KMS-11 (cell line): ENCODE results near the gene CRYGA.
"Not testable (repeated sequence)": the region's sequence is repeated elsewhere in the genome, so short reads cannot be mapped to it uniquely, and the experiment has no call there.

ENCODE experiments used
- H2AFZ ChIP-seq: fragments of 200-600 bp; sonication (generic); 2 replicates; pipeline ENCODE4 v1.6.1; 2016; ENCODE audit warnings: antibody characterized with exemption, mixed run types, low read depth
- H3K27ac ChIP-seq: fragments of 200-600 bp; sonication (generic); 2 replicates; pipeline ENCODE4 v1.6.1; 2016; ENCODE audit warnings: mild to moderate bottlenecking, mixed run types
- H3K27me3 ChIP-seq: fragments of 200-600 bp; sonication (generic); 2 replicates; pipeline ENCODE4 v1.6.1; 2017; ENCODE audit warnings: mild to moderate bottlenecking, low read depth, mixed run types, moderate library complexity; ENCODE audit not compliant: insufficient read depth
- H3K36me3 ChIP-seq: fragments of 200-600 bp; sonication (generic); 2 replicates; pipeline ENCODE4 v1.6.1; 2017; ENCODE audit warnings: mild to moderate bottlenecking, mixed run types; ENCODE audit not compliant: insufficient read depth
- H3K4me1 ChIP-seq: fragments of 200-600 bp; sonication (generic); 2 replicates; pipeline ENCODE4 v1.6.1; 2016; ENCODE audit warnings: mild to moderate bottlenecking, low read depth, mixed run types; ENCODE audit not compliant: poor library complexity, severe bottlenecking
- H3K4me2 ChIP-seq: fragments of 200-600 bp; sonication (generic); 2 replicates; pipeline ENCODE4 v1.7.0; 2016; ENCODE audit warnings: mild to moderate bottlenecking, mixed run types
- H3K4me3 ChIP-seq: fragments of 200-600 bp; sonication (generic); IDR thresholded peaks from 2 replicates; pipeline ENCODE4 v1.6.1; 2017; ENCODE audit warnings: low read depth, low read length, mixed read lengths; ENCODE audit not compliant: insufficient read depth
- H3K79me2 ChIP-seq: fragments of 200-600 bp; sonication (generic); 2 replicates; pipeline ENCODE4 v1.6.1; 2016; ENCODE audit warnings: low read depth, mixed run types; ENCODE audit not compliant: insufficient read depth
- H3K9ac ChIP-seq: fragments of 200-600 bp; sonication (generic); 2 replicates; pipeline ENCODE4 v1.6.1; 2016; ENCODE audit warnings: mild to moderate bottlenecking, mixed run types
- H4K20me1 ChIP-seq: fragments of 200-600 bp; sonication (generic); 2 replicates; pipeline ENCODE4 v1.6.1; 2016; ENCODE audit warnings: mild to moderate bottlenecking, mixed run types; ENCODE audit not compliant: insufficient read depth
- CTCF ChIP-seq: fragments of 200-600 bp; sonication (generic); conservative IDR thresholded peaks from 2 replicates; pipeline ENCODE4 v1.6.1; 2017; ENCODE audit warnings: low read depth, mild to moderate bottlenecking, antibody characterized with exemption, low read length, moderate library complexity, mixed read lengths

The CRYGA gene

DNA sequence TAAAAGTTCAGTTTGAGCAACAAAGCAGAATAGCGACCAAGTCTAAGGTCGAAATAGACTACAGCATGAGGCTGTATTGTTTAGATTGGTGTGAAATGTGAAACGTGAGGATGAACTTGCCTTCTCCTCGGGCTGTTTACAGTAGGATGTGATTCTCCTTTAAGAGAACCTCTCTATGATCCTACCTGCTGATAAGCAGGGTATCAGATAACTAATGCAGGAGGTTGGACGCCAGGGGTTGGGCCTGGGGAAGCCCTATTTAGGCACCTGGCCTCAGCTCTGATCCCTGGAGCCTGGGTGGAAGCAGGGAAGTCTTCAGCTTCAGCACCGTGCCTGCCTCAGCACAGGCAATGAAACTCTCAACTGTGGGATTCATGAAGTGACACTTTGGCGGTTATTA lies 50.4 kb downstream of the CRYGA start:
- H4K20me1 ChIP-seq, result no peaks in the 10 kb centered on the region
- no peak for TF ChIP-seq CTCF
- H3K4me3 ChIP-seq, result no peak overlapping the region
- no peak overlapping the region for H3K27ac ChIP-seq
- no peaks in the 10 kb centered on the region for H3K27me3 ChIP-seq
- H3K9ac ChIP-seq, result no peak overlapping the region
- no peak overlapping the region for H3K4me2 ChIP-seq
- H3K4me1 ChIP-seq, result no peaks in the 10 kb centered on the region
- no peaks in the 10 kb centered on the region for H3K36me3 ChIP-seq
- H3K79me2 ChIP-seq, result no peaks in the 10 kb centered on the region
- H2AFZ ChIP-seq, result no peak overlapping the region

DNA sequence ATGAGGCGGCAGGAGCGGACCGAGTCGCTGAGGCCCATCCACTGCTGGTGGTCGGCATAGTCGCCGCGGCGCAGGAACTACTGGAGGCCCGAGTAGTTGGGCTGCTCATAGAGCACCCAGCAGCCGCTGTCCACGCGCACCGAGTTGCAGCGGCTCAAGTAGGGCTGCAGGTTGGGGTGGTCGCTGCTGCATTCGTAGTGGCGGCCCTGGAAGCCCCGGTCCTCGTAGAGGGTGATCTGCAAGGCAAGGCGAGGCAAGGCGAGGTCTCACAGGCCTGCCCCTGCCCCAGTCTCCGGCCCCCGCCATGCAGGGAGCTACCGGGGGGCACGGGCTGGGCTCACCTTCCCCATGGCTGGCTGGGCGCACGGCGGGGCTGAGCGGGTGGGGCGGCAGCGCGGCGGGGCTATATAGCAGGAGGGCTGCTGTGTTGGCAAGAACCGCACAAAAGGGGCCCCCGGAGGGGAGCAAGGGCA lies 51.1 kb downstream of the CRYGA start:
- H3K4me3 ChIP-seq, H3K27ac ChIP-seq, H3K9ac ChIP-seq, H3K36me3 ChIP-seq, H3K79me2 ChIP-seq, H4K20me1 ChIP-seq, H2AFZ ChIP-seq, H3K4me1 ChIP-seq, H3K4me2 ChIP-seq, H3K27me3 ChIP-seq: not testable (repeated sequence)
